SK-N-SH (cell line): ENCODE results near the gene C15orf39. TPM values are rescaled to one million over a fixed set of nuclear protein-coding genes. Genes with fewer than 3 reads are reported as not detected.

ENCODE experiments used
- CTCF ChIA-PET: fragments of 300-600, 350-600 bp; formaldehyde crosslinking; extraction: SDS; loops from one replicate; lab custom pipeline; 2021; lab: Yijun Ruan, JAX
- POLR2A ChIA-PET: fragments of 350-600 bp; sonication (Branson Sonifier 250); formaldehyde crosslinking; extraction: SDS; loops from one replicate; lab custom pipeline; 2020; ENCODE audit warnings: antibody characterized with exemption, inconsistent platforms; lab: Yijun Ruan, JAX
- DNase-seq: peaks from one replicate; pipeline ENCODE4 v3.0.0; 2012
- H2AFZ ChIP-seq: fragments of 200-600 bp; sonication (generic); 2 replicates; pipeline ENCODE4 v1.8.1; 2016; ENCODE audit warnings: antibody characterized with exemption, mild to moderate bottlenecking, low read depth
- H3F3A ChIP-seq: fragments of 200-600 bp; sonication (generic); replicated peaks from 2 replicates; pipeline ENCODE3; 2016; ENCODE audit warnings: antibody characterized with exemption, mild to moderate bottlenecking; ENCODE audit not compliant: insufficient read depth
- H3K27ac ChIP-seq, 2 experiments: fragments of 200-500 bp in 1 of 2; fragments of 200-600 bp in 1 of 2; sonication (Bioruptor generic) in 1 of 2; sonication (generic), shearing (Covaris generic) in 1 of 2; 2 replicates each; pipeline versions ENCODE4 v1.5.1 to v1.6.1; 2014 to 2016; ENCODE audit warnings: low read depth in 2 of 2, inconsistent platforms in 1 of 2, low read length in 1 of 2, mild to moderate bottlenecking in 1 of 2, mixed read lengths in 1 of 2
- H3K27me3 ChIP-seq: fragments of 200-600 bp; sonication (generic), shearing (Covaris generic); 2 replicates; pipeline ENCODE4 v1.6.1; 2016; ENCODE audit warnings: mixed run types; ENCODE audit not compliant: insufficient read depth
- H3K36me3 ChIP-seq, 2 experiments: fragments of 200-500 bp in 1 of 2; fragments of 200-600 bp in 1 of 2; sonication (Bioruptor generic) in 1 of 2; sonication (generic) in 1 of 2; replicated peaks in 1 of 2; 2 replicates each; pipeline versions ENCODE3 to v1.5.1; 2014 to 2016; ENCODE audit warnings: low read length in 1 of 2, mild to moderate bottlenecking in 1 of 2; ENCODE audit not compliant: insufficient read depth in 2 of 2, control insufficient read depth in 1 of 2
- H3K4me1 ChIP-seq, 2 experiments: fragments of 200-500 bp in 1 of 2; fragments of 200-600 bp in 1 of 2; sonication (Bioruptor generic) in 1 of 2; sonication (generic), shearing (Covaris generic) in 1 of 2; 2 replicates each; pipeline versions ENCODE4 v1.5.1 to v1.6.1; 2014 to 2016; ENCODE audit warnings: low read depth in 1 of 2, low read length in 1 of 2, mixed run types in 1 of 2; ENCODE audit not compliant: insufficient read depth in 2 of 2, control insufficient read depth in 1 of 2
- H3K4me2 ChIP-seq: fragments of 200-600 bp; sonication (generic), shearing (Covaris generic); 2 replicates; pipeline ENCODE4 v1.6.1; 2017; ENCODE audit warnings: mixed run types
- H3K4me3 ChIP-seq, 2 experiments: fragments of 200-500 bp in 1 of 2; fragments of 200-600 bp in 1 of 2; sonication (Bioruptor generic) in 1 of 2; sonication (generic), shearing (Covaris generic) in 1 of 2; 2 replicates each; pipeline versions ENCODE4 v1.5.1 to v1.8.1; 2014 to 2016; ENCODE audit warnings: low read depth in 2 of 2, inconsistent platforms in 1 of 2, low read length in 1 of 2, mild to moderate bottlenecking in 1 of 2, mixed read lengths in 1 of 2, moderate library complexity in 1 of 2
- H3K79me2 ChIP-seq: fragments of 200-600 bp; sonication (generic); 2 replicates; pipeline ENCODE4 v1.8.1; 2017; ENCODE audit warnings: mild to moderate bottlenecking; ENCODE audit not compliant: insufficient read depth
- H3K9ac ChIP-seq: fragments of 200-600 bp; sonication (generic); 2 replicates; pipeline ENCODE4 v1.6.1; 2017; ENCODE audit warnings: mixed run types
- H3K9me2 ChIP-seq: fragments of 200-600 bp; sonication (generic); 2 replicates; pipeline ENCODE4 v1.6.1; 2017; ENCODE audit warnings: mixed run types
- H3K9me3 ChIP-seq: fragments of 200-600 bp; sonication (generic); 2 replicates; pipeline ENCODE4 v1.6.1; 2017; ENCODE audit warnings: mixed run types, mild to moderate bottlenecking, moderate library complexity
- H4K20me1 ChIP-seq: fragments of 200-600 bp; sonication (generic); 2 replicates; pipeline ENCODE4 v1.6.1; 2017; ENCODE audit warnings: mild to moderate bottlenecking, mixed run types; ENCODE audit not compliant: insufficient read depth
- CTCF ChIP-seq: fragments of 200-600 bp; sonication (generic); IDR thresholded peaks from 2 replicates; pipeline ENCODE4 v1.6.1; 2017; ENCODE audit warnings: antibody characterized with exemption, mild to moderate bottlenecking, moderate library complexity
- GABPA ChIP-seq: IDR thresholded peaks from 2 replicates; pipeline ENCODE4 v1.4.0; 2012; ENCODE audit warnings: low read depth, mild to moderate bottlenecking
- JUND ChIP-seq: IDR thresholded peaks from 2 replicates; pipeline ENCODE4 v1.4.0; 2012
- MXI1 ChIP-seq: IDR thresholded peaks from 2 replicates; pipeline ENCODE4 v1.6.1; 2012; ENCODE audit warnings: mild to moderate bottlenecking, low read depth, low read length, improper control_type of control experiment
- PBX3 ChIP-seq: IDR thresholded peaks from 2 replicates; pipeline ENCODE4; 2012
- RFX5 ChIP-seq: IDR thresholded peaks from 2 replicates; pipeline ENCODE4 v1.6.1; 2012; ENCODE audit warnings: mild to moderate bottlenecking, improper control_type of control experiment, low read length
- RXRA ChIP-seq: IDR thresholded peaks from 2 replicates; pipeline ENCODE4 v1.4.0; 2012; ENCODE audit warnings: low read depth, mild to moderate bottlenecking, borderline replicate concordance
- SIN3A ChIP-seq: IDR thresholded peaks from 2 replicates; pipeline ENCODE4 v1.6.1; 2012; ENCODE audit warnings: low read depth, mild to moderate bottlenecking, low read length, moderate library complexity, borderline replicate concordance
- SMC3 ChIP-seq: IDR thresholded peaks from 2 replicates; pipeline ENCODE4 v1.6.1; 2012; ENCODE audit warnings: low read depth, low read length, improper control_type of control experiment
- TCF12 ChIP-seq: IDR thresholded peaks from 2 replicates; pipeline ENCODE4 v1.4.0; 2012
- WGBS: methylation state at CpG from one replicate; pipeline ENCODE4 v1.1.6; 2017; ENCODE audit warnings: low lambda C conversion rate; 5-methylcytosine and 5-hydroxymethylcytosine counted together
- polyA plus RNA-seq, 3 experiments: library from polyadenylated mRNA; depleted of rRNA; stranded (reverse); fragments of >200 nt; gene quantifications; 2 replicates each; pipeline ENCODE4 v1.2.3, GENCODE V29; 2012

The C15orf39 gene
- polyA plus RNA-seq, 1 of the 3 experiments (the other 2 are of a cell fraction), result 2.5 TPM

- TF ChIP-seq SIN3A (no peak), PBX3 (no peak), CTCF (no peak), RXRA (no peak)
- Histone ChIP-seq H3K4me2 (no peak overlapping the region), H3K9ac (no peak overlapping the region), H3K9me2 (no peaks in the 10 kb centered on the region), H3K36me3 (no peaks in the 10 kb centered on the region), H3K79me2 (no peaks in the 10 kb centered on the region), H4K20me1 (no peaks in the 10 kb centered on the region), H3K27me3 (peaks cover 13% of the 10 kb centered on the region), H3K4me3 (no peak overlapping the region), H3K27ac (no peak overlapping the region), H3K4me1 (peaks cover 0 to 3% of the 10 kb centered on the region in 2 experiments; a peak in 1 of 4 replicates), H3F3A (no peaks in the 10 kb centered on the region), H3K9me3 (no peaks in the 10 kb centered on the region), H2AFZ (no peak overlapping the region)
- WGBS, result 39% methylated on average over 2 of the region's 10 CpGs
- ChIA-PET POLR2A (no interaction called here), CTCF (interaction anchor here (1.2 to 1.3 kb wide), 2 partner anchors 35 to 206 kb away, joined by 3 read pairs; no protein-coding TSS in a partner anchor)
- DNase-seq, result no peak
Observed at GRCh38 chr15:75235051-75235673, 33.5 kb downstream of the C15orf39 start.

GRCh38 chr15:75235760-75236729 lies 34.4 kb downstream of the C15orf39 start:
- Histone ChIP-seq H3K4me3 (no peak overlapping the region), H3K27ac (no peak overlapping the region), H3K9me2 (no peaks in the 10 kb centered on the region), H2AFZ (no peak overlapping the region), H3K4me2 (no peak overlapping the region), H3K4me1 (no peaks in the 10 kb centered on the region; a peak in 1 of 4 replicates), H3K79me2 (no peaks in the 10 kb centered on the region), H3K36me3 (no peaks in the 10 kb centered on the region), H3K9me3 (no peaks in the 10 kb centered on the region), H3K9ac (no peak overlapping the region), H3F3A (no peaks in the 10 kb centered on the region), H3K27me3 (peaks cover 15% of the 10 kb centered on the region), H4K20me1 (no peaks in the 10 kb centered on the region)
- WGBS, result 60% methylated on average over 11 of the region's 11 CpGs
- TF ChIP-seq SMC3, result no peak
- no peak for TF ChIP-seq SIN3A
- TF ChIP-seq CTCF, result no peak
- TF ChIP-seq RXRA, result no peak
- no peak for TF ChIP-seq JUND
- TF ChIP-seq GABPA, result no peak
- no peak for TF ChIP-seq RFX5
- TF ChIP-seq MXI1, result no peak
- TF ChIP-seq TCF12, result no peak
- CTCF ChIA-PET, result interaction anchor here (1.2 to 1.3 kb wide), 3 partner anchors 32 to 207 kb away, joined by 3 read pairs; no protein-coding TSS in a partner anchor
- POLR2A ChIA-PET, result no interaction called here
- no peak for DNase-seq
